Stimulated activated CD8-positive, alpha-beta memory T cell treated with anti-CD3 and anti-CD28 coated beads, Interleukin-12 subunit alpha, Interleukin-12 subunit beta, amount 100 ng/mL, for 24 hours (primary cell): Measurements from ENCODE around the gene BRD2.

Experiments
- DNase-seq: peaks from one replicate; pipeline ENCODE4 v3.0.0-alpha.2; 2020; ENCODE audit errors: extremely low read depth

Gene BRD2

DNA sequence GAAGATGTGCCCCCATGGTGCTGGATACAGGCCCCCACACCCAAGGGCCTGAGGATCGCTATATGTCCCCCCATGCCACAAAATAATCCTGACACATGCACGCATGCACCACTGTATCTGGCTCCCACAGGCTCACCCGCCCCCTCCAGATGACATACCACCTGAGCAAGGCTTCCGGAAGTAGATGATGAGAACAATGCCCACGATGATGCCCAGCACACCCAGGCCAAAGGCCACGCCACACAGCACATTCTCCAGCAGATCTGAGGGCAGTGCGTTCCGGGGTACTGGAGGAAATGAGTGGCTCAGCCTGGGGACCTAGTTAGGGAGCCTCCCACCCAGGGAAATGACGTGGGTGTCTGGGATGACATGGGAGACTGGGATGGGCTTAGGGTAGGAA lies 19.3 kb upstream of the BRD2 start:
- DNase-seq: no peak

DNA sequence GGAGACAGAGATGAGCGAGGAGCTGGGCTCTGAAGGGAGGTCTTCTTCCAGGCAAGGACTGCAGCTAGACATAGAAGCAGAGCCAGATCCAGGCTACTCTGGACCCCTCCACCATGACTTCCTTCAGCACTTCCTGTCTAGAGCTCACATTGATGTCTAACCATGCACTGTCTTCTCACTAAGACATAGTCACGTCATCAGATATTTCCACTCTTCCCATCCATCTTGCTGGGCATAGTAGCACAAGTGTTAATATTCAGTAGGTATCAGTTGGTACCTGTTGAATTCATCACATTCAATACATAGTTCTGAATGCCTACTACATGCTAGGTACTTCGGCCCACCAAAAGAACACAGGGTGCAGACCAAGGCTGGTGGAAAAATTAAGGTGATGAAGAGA lies 18.4 kb upstream of the BRD2 start:
- no peak for DNase-seq

DNA sequence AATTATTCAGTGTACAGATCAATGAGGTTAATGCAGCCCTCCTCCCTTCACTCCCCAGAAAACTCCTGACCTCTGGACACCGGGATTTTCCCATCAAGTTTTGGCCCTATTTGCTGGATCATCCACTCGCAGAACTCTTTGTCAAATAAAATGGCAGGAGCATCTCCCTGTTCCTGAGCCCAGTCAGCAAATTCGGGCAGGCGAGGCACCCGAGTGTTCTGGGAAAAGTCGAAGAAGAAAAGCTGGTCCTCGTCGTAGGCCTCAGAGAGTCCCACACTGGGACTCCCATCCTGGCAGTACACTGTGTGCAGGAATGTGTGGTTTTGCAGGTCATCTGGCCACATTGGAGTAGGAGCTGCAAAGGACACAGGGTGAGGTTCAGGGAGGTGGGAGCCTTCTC lies 17.9 kb upstream of the BRD2 start:
- DNase-seq: no peak

DNA sequence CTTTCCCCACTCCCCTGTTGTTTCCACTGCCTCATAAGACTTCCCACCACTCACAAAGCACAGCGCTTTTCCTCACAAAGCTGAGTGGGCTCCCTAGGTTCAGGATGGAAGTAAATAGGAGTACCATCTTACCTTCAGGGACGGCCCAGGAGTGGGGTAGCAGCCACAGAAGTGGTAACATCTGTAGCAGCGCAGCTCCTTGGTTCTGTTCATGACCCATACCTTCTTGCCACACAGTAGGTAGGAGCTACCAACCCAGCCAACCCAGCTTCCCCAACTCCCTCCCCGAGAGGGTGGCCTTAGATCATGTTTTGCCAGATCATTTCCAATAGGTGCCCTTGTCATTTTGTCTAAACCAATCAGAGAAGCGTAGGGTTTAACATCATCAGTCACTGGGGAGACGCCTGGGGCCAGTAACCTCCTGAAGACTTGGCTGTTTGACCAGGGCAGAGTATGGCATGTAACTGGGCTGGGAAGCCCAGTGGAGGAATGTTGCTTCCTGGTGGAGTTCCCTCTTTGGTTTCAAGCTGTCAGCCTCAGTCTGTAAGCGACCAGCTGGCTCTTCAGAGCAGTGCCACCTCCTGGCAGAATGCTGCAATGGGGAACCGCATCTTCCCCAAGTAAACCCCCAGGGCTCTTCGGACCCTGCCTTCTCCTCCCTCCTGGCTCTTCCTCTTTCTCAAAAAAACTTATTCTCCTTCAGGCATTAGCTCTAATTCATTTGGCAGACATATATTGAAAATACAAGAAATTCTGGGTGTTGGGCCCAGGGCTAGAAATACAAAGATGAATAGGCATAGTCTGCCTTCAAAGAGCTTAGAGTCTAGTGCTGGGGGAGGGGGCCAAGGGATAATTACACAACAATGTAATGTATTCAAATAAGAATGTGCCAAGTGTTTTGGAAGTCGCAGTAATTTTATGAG lies 15.3 kb upstream of the BRD2 start, which contains the start of gene HLA-DMA:
Gene HLA-DMA, minus strand, starts transcription at position 281 of the 923 bp plus-strand sequence. Its CDS starts 61 bp downstream, at position 220.
- no peak for DNase-seq

DNA sequence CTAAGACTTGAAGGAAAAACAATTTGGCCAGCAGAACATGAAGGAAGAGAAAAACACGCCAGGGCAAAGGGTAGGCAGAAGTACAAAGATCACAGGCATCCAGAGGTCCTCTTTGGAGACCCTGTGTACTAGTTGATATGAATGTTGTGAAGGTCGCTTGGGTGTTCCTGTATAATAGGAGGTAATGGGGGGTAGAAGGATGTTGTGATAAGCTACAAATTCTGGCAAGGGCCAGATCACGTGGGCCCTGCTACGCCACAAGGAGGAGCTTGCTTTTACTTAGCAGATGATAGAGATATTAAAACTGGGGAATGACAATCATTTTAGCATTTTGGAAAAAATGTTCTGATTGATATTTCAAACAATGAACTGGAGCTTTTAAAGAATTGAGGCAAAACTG lies 14.6 kb upstream of the BRD2 start:
- no peak for DNase-seq

DNA sequence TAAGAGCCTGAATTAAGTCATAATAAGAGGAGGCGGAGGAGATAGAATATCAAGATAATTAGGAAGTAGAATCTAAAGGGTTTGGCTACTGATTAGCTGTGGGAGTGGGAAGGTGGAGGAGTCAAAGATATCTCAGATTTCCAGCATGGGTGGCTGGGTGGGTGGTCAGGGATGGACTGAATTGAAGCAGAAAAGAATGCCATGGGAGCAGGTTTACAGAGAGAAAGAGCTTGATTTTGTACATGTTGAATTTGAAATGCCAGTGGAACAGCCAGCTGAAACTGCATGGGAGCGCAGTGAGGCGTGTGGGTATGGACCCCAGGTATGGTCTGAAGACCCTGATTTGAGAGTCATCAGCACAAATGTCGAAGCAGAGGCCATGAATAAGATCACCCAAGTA lies 14.1 kb upstream of the BRD2 start:
- no peak for DNase-seq

DNA sequence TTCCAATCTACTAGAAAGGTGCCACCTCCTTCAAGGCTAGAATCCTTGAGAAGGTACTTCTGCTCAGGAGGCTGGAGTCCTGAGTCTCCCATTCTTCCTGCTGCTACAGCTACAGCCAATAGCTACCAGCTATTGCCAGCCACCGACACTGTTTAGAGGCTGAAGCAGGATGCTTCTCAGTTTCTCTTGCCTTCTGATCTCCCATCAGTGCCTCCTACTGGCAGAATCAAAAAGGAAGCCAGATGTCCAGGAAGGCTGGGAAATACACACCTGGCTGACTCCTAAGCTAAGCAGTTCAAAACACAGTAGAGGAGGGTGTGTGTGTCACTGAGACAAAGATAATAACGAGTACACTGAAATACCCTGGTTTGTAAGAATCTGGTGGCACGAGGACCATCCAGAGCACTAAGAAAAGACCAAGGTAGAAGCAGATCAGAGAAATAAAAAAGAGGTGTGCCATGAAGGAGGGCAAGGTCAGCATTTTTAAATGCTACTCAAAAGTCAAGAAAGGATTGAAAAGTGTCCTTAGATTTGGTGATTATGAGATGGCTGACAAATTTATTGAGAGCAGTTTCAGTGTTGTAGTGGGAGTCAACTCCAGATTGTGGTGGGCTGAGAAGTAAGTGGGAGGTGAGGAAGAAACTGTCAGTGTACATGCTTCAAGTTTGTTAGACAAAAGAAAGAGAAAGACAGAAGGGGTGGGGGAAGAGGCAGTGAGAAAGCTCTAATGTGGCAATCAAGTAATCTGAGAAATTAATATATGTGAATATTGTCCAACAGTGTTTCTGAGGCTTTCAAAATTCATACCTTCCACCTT lies 13.2 kb upstream of the BRD2 start:
- DNase-seq: no peak

DNA sequence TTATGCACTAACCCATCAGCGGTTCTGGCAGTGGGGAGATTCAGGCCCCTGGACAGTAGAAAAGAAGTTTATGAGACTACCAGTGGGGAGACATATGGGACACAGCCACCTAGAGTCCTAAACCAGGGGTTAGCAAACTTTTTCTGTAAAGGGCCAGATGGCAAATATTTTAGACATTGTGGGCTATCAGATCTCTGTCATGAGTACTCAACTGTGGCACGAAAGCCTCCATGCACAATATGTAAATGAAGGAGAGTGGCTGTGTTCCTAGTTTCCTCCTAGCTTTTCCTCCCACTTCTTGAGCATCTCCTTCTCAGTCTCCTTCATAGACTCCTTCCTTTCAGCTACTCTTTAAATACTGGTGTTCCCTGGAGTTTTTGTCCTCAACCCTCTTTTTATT lies 12.2 kb upstream of the BRD2 start:
- no peak for DNase-seq

DNA sequence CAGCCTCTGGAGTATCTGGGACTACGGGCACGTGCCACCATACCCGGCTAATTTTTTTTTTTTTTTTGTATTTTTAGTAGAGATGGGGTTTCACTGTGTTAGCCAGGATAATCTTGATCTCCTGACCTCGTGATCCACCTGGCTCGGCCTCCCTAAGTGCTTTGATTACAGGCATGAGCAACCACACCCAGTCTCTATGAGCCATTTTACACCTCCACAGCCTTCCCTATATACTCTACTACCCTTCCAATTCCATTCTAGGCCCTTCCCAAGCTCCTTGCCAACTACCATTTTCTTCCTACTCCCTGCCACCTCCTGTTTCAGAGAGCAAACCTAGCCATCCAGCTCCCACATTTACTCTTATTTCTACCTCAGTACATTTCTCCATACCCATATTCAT lies 7.8 kb upstream of the BRD2 start:
- DNase-seq: no peak

DNA sequence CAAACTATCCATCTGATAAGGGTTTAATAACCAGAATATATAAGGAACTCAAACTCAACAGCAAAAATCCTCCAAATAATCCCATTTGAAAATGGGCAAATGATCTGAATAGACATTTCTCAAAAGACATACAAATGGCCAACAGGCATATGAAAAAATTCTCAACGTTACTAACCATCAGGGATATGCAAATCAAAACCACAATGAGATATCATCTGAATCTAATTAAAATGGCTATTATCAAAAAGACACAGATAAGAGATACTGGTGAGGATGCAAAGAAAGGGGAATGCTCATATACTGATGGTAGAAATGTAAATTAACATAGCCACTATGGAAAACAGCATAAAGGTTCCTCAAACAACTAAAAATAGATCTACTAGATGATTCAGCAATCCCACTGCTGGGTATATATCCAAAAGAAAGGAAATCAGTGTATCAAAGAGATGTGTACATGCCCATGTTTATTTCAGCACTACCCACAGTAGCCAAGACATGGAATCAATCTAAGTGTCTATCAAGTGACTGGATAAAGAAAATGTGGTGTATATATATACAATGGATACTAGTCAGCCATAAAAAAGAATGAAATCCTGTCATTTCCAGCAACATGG lies 6.1 kb upstream of the BRD2 start:
- DNase-seq: no peak

DNA sequence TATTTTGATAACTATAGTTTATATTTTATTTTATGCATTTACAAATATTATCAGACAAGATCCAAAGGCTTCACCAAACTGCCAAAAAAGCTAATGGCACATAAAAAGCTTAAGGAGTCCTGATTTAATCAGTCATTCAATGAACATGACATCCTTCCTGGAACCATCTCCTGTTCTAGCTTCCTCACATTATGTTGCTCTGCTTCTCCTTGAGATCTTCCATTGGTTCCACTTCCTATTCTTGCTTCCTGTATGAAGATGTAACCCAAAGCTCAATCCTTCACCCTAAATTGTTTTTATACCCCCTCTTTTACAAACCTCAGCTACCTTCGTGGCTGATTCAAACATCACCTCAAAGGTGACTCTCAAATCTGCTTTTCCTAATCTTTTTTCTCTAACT lies 4.5 kb upstream of the BRD2 start:
- no peak for DNase-seq

DNA sequence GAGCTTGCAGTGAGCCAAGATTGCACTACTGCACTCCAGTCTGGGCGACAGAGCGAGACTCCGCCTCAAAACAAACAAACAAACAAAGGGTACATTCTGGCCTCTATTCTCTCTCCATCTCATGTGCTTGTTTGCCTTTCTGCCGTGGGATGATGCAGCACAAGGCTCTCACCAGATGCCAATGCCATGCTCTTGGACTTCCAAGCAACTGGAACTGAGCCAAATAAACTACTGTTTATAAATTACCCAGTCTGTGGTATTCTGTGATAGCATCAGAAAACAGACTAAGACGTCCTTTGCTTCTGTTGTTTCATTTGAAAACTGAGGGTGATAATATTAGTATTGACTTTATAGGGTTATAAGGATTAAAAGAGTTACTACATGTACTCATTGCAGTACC lies 3.6 kb upstream of the BRD2 start:
- DNase-seq: no peak

DNA sequence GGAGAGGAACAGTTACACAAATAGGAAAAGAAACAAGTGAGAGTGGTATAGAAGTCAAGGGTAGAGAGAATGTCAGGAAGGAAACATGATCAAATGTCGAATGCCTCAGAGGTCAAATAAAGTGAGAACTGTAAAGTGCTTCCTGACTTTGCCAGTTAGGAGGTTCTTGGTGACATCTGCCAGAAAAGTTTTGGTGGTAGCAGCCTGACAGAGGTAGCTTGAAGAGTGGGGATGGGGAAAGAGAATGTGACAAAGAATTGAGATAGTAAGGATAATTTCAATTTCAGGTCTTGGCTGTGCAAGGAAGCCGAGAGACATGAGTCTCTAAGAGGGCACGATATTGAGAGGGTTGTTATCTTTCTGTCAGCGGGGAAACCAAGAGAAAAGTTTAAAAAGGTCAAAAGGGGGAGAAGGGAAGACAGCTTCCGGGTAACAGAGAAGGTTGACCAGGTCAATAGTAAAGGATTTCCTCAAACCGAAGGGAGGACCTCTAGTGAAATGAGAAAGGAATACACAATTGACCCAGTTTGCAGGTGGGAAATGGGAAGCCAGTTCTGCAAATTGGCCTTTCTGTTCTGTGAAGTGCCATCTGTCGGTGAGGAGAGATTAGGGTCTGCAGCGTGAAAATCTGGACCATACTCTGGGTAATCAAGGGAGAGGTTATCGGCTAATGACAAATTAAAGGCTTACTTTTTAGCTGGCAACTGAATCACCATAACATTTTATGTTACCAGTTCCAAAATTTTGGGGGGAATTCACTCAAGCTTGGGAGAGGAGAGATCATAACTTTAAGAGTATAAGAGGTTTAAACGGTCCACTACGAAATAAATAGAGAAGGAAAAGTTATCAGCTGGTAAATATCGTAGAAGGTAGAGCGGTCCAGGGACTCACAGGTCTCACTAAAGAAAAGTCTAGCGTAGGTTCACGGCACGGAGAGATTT lies 973 bp upstream of the BRD2 start:
- no peak for DNase-seq

DNA sequence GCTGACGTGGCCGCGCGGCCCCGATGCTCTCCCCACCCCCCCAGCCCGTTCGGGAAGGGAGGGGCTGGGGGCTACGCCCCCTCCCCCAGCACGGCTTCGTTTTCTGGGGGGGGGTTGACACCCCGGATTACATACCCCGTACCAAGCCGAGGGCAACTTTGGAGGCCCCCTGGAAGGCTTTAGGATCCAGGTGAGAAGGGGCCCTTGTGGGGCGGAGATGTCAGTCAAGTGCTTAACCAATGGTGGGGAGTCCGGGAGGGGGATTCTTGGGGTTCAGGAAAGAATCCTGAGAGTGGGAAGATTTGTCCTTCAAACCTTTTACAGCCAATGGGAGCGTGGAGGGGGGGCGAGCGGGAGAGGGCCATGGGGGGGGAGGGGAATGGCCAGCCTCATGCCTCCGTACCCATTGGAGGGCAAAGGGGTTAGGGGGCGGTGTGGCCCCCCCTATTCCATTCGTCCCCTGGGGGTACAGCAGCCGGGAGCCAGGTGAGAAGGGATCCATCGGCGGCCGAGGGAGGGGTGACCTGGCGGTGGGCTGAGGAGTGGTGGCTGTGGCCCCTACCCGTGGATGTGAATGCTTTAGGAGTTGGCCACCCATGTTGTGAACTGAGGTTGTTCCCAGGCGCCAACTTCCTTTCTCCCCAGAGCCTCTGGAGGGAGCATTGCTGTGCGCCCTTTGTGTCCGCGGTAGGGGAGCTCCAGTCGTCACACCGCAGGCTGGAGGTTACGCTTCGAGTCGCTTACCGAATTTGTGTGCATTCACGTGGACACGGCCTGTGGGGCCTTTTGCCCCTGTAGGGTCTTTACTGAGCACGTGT lies 682 bp downstream of the BRD2 start:
- DNase-seq: no peak

DNA sequence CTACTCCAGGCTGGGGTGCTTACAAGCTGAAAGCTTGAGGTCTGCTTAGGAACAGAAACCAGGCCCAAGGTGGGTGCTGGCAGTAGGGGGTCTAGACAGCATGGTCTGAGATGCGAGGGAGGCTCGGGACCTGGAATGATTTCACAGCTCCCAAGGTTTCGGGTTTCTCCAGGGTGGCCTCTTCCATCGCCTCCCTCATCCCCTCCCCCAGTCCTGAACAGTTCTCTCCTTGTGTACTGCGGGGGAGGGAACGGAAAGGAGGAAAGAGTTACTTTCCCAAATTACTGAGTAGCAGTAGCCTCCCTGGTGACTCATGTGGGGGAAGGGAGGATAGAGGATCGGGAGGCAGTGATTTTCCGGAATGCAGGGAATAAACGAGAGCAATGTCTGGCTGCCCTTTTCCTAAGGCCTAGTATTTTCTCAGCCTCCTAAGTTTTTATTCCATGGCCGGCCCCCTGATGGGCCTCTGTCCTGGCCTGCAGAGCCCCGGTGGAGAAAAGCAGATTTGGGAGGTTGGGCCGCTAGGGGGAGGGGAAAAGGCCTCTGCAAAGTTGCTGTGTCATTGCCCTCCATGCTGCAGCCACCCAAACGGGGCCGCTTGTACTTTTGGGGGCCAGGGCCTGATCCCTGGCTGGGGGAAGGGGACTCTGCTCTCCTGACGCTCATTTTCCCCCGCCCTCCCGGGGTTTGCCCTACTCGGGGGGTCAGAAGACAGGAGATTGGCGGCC lies 1.5 kb downstream of the BRD2 start:
- no peak for DNase-seq

DNA sequence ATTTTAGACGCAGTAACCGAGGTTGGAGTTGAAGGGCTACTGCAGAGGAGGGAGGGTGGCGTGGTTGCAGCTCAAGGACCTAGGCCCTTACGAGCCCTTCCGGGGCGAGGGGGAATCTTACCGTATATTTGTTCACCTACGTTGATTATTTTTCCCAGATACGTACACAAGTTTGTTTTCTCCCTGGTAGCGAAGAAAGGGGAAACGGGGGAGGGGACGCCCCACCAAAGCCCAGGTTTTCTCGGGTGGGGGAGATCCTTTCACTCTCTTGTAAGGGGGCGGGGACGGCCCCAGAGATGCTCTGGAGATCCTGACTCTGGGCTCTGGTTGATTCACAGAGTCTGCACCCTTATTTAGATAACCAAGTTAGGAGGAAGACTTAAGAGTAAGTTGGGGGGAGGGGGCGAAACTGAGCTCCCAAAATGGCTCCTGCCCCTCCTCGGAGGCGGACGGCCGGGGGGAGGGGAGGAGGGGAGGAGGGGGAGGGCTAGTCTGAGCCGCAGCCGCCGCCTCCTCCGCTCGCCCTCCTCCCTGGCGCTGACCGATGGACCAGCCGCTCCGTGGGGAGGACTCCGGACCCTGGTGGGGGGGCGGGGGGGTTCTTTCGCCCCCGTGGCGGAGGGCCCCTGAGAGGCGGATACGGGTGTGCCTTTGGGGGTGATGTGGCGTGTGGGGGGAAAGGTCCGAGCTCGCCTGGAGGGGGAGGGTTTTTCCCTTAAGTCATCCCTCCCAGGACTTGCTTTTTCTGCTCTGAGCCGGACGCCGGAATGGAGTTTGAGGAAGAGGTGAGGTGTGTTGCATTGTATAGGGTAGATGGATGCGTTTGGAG lies 2.2 kb downstream of the BRD2 start:
- DNase-seq: peak; percentile 73

DNA sequence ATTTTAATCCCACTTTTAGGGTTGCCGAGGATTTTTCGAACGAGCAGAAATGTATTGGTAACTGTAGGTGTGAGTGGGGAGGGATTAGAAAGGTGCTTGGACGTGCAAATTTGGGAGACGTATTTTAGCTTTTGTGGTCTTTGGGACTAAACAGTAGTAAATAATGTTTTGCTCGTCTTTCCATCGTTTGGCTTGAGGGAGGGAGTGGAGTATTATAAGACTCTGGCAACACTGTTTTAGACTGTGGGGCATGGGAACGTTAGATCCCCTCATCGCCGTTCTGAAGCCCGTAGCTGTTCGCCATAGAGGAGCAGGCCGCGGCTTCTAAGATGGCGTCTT lies 2.8 kb downstream of the BRD2 start:
- DNase-seq: no peak

DNA sequence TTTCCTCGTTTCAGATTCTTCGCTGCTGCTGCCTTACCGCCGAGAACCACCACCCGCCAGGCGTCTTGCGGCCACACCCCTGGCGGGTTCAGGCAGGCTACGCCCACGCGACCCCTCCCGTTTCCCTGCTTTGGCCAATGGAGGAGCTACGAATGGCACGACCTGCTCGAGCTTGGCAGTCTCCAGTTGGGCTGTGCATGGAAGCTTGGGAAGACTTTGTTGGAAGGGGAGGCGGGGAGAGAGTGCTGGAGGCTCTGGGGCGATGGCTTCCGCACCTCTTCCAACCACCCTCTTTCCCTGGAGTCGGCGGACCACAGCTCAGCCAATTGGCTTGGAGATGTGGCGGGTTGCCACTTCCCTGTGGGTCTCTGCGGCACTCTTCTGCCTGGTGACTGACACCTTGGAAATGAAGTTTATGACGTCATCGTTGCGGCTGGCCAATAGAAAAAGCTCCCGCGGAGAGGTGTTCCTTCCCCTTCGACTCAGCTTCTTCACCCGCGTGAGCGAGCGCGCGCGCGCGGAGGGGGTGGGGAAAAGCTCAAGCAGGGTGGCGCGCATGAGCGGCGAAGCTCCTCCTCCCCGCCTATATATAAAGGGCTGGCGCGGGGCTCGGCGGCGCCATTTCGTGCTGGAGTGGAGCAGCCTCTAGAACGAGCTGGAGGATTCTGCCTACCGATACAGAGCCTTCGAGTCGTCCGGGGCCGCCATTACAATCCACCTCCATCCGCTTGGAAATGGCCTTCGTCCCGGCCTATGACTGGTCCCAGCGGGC lies 3.4 kb downstream of the BRD2 start:
- DNase-seq: peak; percentile 99
